B cell (primary cell): Measurements from ENCODE around the gene CCNA2. TPM values are rescaled to one million over a fixed set of nuclear protein-coding genes. Genes with fewer than 3 reads are reported as not detected.

Experiments used
- ATAC-seq: fragments of 200-7000 bp; cut with Tn5 transposase; one replicate; pipeline ENCODE4 v1.10.0; 2021; ENCODE audit warnings: low read depth, mild to moderate bottlenecking, moderate number of reproducible peaks, moderate library complexity
- CTCF ChIA-PET: fragments of 350-600 bp; sonication (Branson Sonifier 250); formaldehyde crosslinking; loops from one replicate; lab custom pipeline; 2021; ENCODE audit warnings: antibody characterized with exemption, inconsistent platforms; lab: Charles Lee
- POLR2A ChIA-PET: fragments of 350-600 bp; sonication (Branson Sonifier 250); formaldehyde crosslinking; loops from one replicate; lab custom pipeline; 2021; ENCODE audit warnings: antibody characterized with exemption; lab: Charles Lee
- DNase-seq: peaks from one replicate; pipeline ENCODE4 v3.0.0; 2013
- H2AFZ ChIP-seq: 2 replicates; pipeline ENCODE4 v1.6.1; 2012; ENCODE audit warnings: mild to moderate bottlenecking, low read depth, low read length; ENCODE audit not compliant: insufficient read depth, poor library complexity, severe bottlenecking
- H3K27ac ChIP-seq, 2 donors: 1 replicate in 1 of 2; 2 replicates in 1 of 2; pipeline ENCODE4 v1.5.1; 2012 to 2013; ENCODE audit warnings: low read length in 2 of 2, mild to moderate bottlenecking in 2 of 2, moderate library complexity in 1 of 2
- H3K27me3 ChIP-seq, 4 experiments: fragments of 200-600 bp in 1 of 4; sonication (generic) in 1 of 4; replicated peaks in 1 of 4; 1 replicate in 2 of 4; 2 replicates in 2 of 4; pipeline versions ENCODE4 v1.6.1 to v1.7.0; 2013 to 2016; ENCODE audit warnings: low read length in 3 of 4, mild to moderate bottlenecking in 2 of 4, mixed read lengths in 1 of 4, moderate library complexity in 1 of 4; ENCODE audit not compliant: insufficient read depth in 4 of 4, control insufficient read depth in 3 of 4; ENCODE audit errors: control extremely low read depth in 1 of 4
- H3K36me3 ChIP-seq, 2 experiments: replicated peaks in 1 of 2; 1 replicate in 1 of 2; 2 replicates in 1 of 2; pipeline versions ENCODE4 v1.6.1 to v1.7.1; 2013; ENCODE audit warnings: low read length in 1 of 2; ENCODE audit not compliant: insufficient read depth in 2 of 2, control insufficient read depth in 1 of 2; ENCODE audit errors: control extremely low read depth in 1 of 2, extremely low read depth in 1 of 2
- H3K4me1 ChIP-seq, 2 donors: fragments of 200-600 bp in 1 of 2; sonication (generic) in 1 of 2; 1 replicate in 1 of 2; 2 replicates in 1 of 2; pipeline versions ENCODE4 v1.5.1 to v1.6.1; 2013 to 2017; ENCODE audit warnings: low read length in 2 of 2; ENCODE audit not compliant: control insufficient read depth in 2 of 2, insufficient read depth in 2 of 2
- H3K4me2 ChIP-seq: replicated peaks from 2 replicates; pipeline ENCODE3; 2012; ENCODE audit warnings: mild to moderate bottlenecking, low read depth, low read length; ENCODE audit not compliant: poor library complexity, severe bottlenecking
- H3K4me3 ChIP-seq, 5 experiments: fragments of 200-600 bp in 1 of 5; sonication (generic) in 1 of 5; 1 replicate in 3 of 5; 2 replicates in 2 of 5; pipeline versions ENCODE4 v1.5.1 to v1.7.0; 2011 to 2016; ENCODE audit warnings: low read length in 4 of 5, mild to moderate bottlenecking in 4 of 5, low read depth in 2 of 5, control low read depth in 1 of 5, moderate library complexity in 1 of 5; ENCODE audit not compliant: insufficient read depth in 1 of 5; ENCODE audit errors: control extremely low read depth in 1 of 5, extremely low read depth in 1 of 5
- H3K79me2 ChIP-seq: fragments of 200-600 bp; sonication (generic); one replicate; pipeline ENCODE4 v1.6.0; 2016; ENCODE audit warnings: low read length; ENCODE audit not compliant: control insufficient read depth, insufficient read depth
- H3K9ac ChIP-seq: fragments of 200-600 bp; sonication (generic); 2 replicates; pipeline ENCODE4 v1.6.1; 2017; ENCODE audit warnings: mild to moderate bottlenecking, low read length, moderate library complexity
- H3K9me3 ChIP-seq, 3 donors: one replicate each; pipeline versions ENCODE4 v1.6.1 to v1.7.1; 2013; ENCODE audit warnings: low read length in 2 of 3; ENCODE audit not compliant: control insufficient read depth in 2 of 3, insufficient read depth in 1 of 3; ENCODE audit errors: control extremely low read depth in 1 of 3
- H4K20me1 ChIP-seq: 2 replicates; pipeline ENCODE4 v1.6.0; 2012; ENCODE audit warnings: mild to moderate bottlenecking, low read length; ENCODE audit not compliant: insufficient read depth, control insufficient read depth, poor library complexity, severe bottlenecking
- H3K27ac Mint-ChIP-seq: one replicate; pipeline ENCODE4 v1.8.0; 2021; ENCODE audit warnings: mixed read lengths
- H3K27me3 Mint-ChIP-seq: one replicate; pipeline ENCODE4 v1.8.0; 2021; ENCODE audit warnings: mixed read lengths
- H3K4me1 Mint-ChIP-seq: one replicate; pipeline ENCODE4 v1.8.0; 2021; ENCODE audit warnings: mixed read lengths
- H3K4me3 Mint-ChIP-seq: one replicate; pipeline ENCODE4 v1.8.0; 2021; ENCODE audit warnings: mixed read lengths
- H3K9me3 Mint-ChIP-seq: one replicate; pipeline ENCODE4 v1.8.0; 2022; ENCODE audit warnings: mixed read lengths; ENCODE audit not compliant: insufficient read depth
- EZH2 ChIP-seq: IDR thresholded peaks from 2 replicates; pipeline ENCODE4 v1.6.1; 2012; ENCODE audit warnings: borderline replicate concordance, low read depth, mild to moderate bottlenecking, moderate library complexity, low read length; ENCODE audit not compliant: insufficient read depth, poor library complexity, severe bottlenecking
- WGBS: methylation state at CpG from one replicate; pipeline ENCODE4 v1.1.5; 2013; ENCODE audit warnings: missing lambda C conversion rate; ENCODE audit not compliant: insufficient coverage; 5-methylcytosine and 5-hydroxymethylcytosine counted together
- intact Hi-C: fragments of 100-400 bp; cut with micrococcal nuclease; formaldehyde crosslinking; loops from one replicate; pipeline ENCODE4 v1.10.0; 2022
- polyA plus RNA-seq: library from polyadenylated mRNA; depleted of rRNA; stranded (reverse); fragments of >200 nt; gene quantifications from 2 replicates; pipeline ENCODE4 v1.2.3, GENCODE V29; 2012
- total RNA-seq, 2 donors: library from RNA; stranded (reverse); fragments of 120-200 nt in 1 of 2; gene quantifications; 1 replicate in 1 of 2; 2 replicates in 1 of 2; pipeline versions ENCODE4 v1.2.3 to v1.2.4, GENCODE V29; 2013 to 2022
- TF ChIP-seq, protein P1 (sequence below): fragments of 200-600 bp; IDR thresholded peaks from one replicate; pipeline ENCODE4 v1.8.0; 2022; ENCODE audit warnings: antibody characterized with exemption, mild to moderate bottlenecking

CCNA2 gene
- total and polyA plus RNA-seq, 2 donors (not counting 1 experiment from before 2014, with no cell fraction given): 0.84 to 0.94 TPM

DNA sequence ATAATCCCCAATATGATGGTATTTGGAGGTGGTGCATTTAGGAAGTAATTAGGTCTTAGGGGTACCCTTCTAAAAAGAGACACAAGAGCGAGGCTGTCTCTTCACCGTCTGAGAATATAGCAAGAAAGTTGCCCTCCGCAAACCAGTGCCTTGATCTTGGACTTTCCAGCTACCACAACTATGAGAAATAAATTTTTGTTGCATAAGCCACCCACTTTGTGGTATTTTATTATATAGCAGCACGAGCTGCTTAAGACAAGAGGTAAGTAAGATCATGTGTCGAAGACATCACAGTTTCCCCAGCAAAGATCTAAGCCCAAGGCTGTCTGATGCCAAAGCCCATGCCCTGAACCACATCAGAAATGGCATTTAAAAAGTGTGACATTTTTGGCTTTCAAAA, 32.2 kb downstream of the CCNA2 start:
- Histone ChIP-seq H3K9ac (no peak overlapping the region), H2AFZ (no peak overlapping the region), H3K9me3 (no peaks in the 10 kb centered on the region), H3K4me3 (no peak overlapping the region), H3K4me2 (no peak overlapping the region), H3K4me1 (no peaks in the 10 kb centered on the region), H3K79me2 (no peaks in the 10 kb centered on the region), H4K20me1 (no peaks in the 10 kb centered on the region), H3K27me3 (peaks cover 0 to 10% (median 5%) of the 10 kb centered on the region in 4 experiments), H3K36me3 (no peaks in the 10 kb centered on the region), H3K27ac (no peak overlapping the region)
- WGBS: no CpG with 5 or more reads among the region's 5 CpGs
- Mint-ChIP-seq H3K9me3 (no peaks in the 10 kb centered on the region), H3K27me3 (peaks cover 30% of the 10 kb centered on the region), H3K27ac (no peak overlapping the region), H3K4me1 (no peaks in the 10 kb centered on the region), H3K4me3 (no peak overlapping the region)
- TF ChIP-seq, protein P1, sequence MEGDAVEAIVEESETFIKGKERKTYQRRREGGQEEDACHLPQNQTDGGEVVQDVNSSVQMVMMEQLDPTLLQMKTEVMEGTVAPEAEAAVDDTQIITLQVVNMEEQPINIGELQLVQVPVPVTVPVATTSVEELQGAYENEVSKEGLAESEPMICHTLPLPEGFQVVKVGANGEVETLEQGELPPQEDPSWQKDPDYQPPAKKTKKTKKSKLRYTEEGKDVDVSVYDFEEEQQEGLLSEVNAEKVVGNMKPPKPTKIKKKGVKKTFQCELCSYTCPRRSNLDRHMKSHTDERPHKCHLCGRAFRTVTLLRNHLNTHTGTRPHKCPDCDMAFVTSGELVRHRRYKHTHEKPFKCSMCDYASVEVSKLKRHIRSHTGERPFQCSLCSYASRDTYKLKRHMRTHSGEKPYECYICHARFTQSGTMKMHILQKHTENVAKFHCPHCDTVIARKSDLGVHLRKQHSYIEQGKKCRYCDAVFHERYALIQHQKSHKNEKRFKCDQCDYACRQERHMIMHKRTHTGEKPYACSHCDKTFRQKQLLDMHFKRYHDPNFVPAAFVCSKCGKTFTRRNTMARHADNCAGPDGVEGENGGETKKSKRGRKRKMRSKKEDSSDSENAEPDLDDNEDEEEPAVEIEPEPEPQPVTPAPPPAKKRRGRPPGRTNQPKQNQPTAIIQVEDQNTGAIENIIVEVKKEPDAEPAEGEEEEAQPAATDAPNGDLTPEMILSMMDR: no peak
- TF ChIP-seq EZH2: no peak
- POLR2A ChIA-PET: no interaction called here
- intact Hi-C loops: no loop called here
- CTCF ChIA-PET: no interaction called here
- DNase-seq: no peak
- no peak for ATAC-seq

DNA sequence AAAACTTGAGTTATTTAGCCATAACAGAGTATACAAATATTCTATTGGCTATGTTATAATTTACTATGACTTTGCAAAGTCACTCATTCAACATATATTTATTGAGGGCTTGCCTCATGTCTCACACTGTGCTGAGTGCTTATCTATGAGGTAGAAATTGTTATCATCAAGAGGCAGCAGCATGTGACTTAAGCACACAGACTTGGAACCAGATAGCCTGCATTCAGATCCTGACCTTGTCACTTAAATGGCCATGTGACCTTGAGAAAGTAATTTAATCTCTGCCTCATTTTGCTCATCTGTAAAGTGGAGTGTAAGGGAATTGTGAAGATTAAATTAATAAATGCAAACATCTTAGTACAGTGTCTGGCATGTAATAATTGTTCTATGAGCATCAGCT, 32.7 kb downstream of the CCNA2 start:
- ATAC-seq (no peak), DNase-seq (no peak)
- H3K27me3 Mint-ChIP-seq: peaks cover 30% of the 10 kb centered on the region
- no peak overlapping the region for H3K27ac Mint-ChIP-seq
- Histone ChIP-seq H3K4me3 (no peak overlapping the region), H3K4me1 (no peaks in the 10 kb centered on the region), H3K9me3 (no peaks in the 10 kb centered on the region), H3K36me3 (no peaks in the 10 kb centered on the region), H3K79me2 (no peaks in the 10 kb centered on the region), H4K20me1 (no peaks in the 10 kb centered on the region), H3K4me2 (no peak overlapping the region), H3K9ac (no peak overlapping the region), H3K27me3 (peaks cover 0 to 10% (median 6%) of the 10 kb centered on the region in 4 experiments), H2AFZ (no peak overlapping the region), H3K27ac (no peak overlapping the region)
- H3K9me3 Mint-ChIP-seq: no peaks in the 10 kb centered on the region
- H3K4me3 Mint-ChIP-seq: no peak overlapping the region
- ChIA-PET POLR2A (no interaction called here), CTCF (no interaction called here)
- TF ChIP-seq, protein P1: no peak
- no peaks in the 10 kb centered on the region for H3K4me1 Mint-ChIP-seq
- intact Hi-C loops: no loop called here
